Activated CD4-positive, CD25-positive, alpha-beta regulatory T cell treated with anti-CD3 and anti-CD28 coated beads, Interleukin-2, amount 50 U/mL, for 16 hours (primary cell): Measurements from ENCODE around the gene LMO1.

Source experiments
- DNase-seq: peaks from one replicate; pipeline ENCODE4 v3.0.0-alpha.2; 2020; ENCODE audit warnings: low read depth, low spot score

LMO1 gene

GRCh38 chr11:8205566-8205965 lies 58.1 kb downstream of the LMO1 start:
- no peak for DNase-seq

- no peak for DNase-seq
These were observed 59.1 kb downstream of the LMO1 start for GRCh38 chr11:8204596-8204995.

- DNase-seq: no peak
These were observed 59.7 kb downstream of the LMO1 start for GRCh38 chr11:8204025-8204424.

DNA sequence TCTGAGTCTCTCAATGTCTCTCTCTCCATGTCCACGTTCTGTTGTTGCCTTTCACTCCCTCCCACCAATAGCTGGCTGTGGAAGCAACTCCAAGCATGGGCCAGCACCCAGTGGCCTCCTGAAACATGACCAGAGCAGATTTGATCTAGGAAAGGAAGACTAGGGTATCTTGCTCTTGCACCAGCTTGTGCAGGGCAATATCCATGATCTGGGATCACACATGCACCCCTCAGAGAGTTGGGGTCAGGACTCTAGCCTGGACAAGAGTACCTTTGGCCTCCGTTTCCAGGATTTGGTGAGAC lies 60.3 kb downstream of the LMO1 start:
- DNase-seq: no peak

GRCh38 chr11:8202516-8203413 lies 60.9 kb downstream of the LMO1 start:
- DNase-seq: no peak

DNA sequence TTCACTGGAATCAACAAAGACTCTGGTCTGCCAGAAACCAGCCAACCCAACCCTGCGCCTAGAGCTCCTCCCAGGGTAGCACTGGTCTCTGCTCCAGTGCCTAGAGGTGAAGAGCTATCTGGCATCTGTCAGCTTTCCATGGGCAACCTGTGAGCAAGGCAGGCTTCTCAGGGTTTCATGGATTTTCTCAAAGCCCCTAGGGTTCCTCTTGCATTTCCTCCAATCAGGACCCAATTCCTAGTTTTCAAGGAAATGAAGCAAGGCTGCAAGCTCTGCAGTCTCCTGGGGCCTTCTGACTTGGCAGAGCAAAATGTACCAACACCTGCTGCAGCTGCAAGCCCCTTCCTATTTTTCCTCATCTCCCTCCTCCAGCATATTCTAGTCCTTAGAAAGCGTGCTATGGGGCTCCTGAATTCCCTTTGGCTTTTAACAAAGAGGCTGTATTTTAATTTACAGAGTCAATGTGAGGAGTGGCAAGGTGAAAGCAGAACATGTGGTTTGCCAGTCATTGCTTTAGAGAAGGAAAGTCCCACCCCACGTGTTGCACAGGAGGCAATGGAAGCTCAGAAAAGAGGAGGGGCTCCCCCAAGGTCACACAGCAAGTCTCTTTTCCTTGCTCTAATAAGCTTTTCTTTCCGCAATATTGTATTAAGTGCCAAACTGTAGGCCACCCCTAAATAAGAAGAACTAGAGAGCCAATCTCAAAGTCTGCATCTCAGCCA lies 61.9 kb downstream of the LMO1 start:
- no peak for DNase-seq

GRCh38 chr11:8199676-8200075 lies 64.0 kb downstream of the LMO1 start:
- no peak for DNase-seq

DNA sequence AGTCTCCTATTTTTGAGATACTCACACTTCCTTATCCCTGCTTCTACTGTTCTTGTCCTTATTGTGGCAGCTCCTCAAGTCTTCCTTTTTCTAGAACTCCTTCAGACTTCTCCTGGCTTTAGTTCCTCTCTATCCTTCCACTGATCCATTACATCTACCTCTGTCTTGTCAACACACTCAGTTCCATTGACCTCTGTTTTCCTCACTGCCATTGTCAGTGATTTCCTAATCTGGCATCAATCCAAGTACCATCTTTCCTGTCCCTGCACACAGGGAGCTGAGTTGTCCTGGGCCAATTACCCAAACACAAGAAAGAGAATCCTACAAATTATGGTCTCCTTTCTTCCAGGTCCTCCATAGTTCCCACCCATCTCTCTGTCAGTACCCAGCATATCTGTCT lies 66.9 kb downstream of the LMO1 start:
- DNase-seq: no peak

- no peak for DNase-seq
These were observed 68.7 kb downstream of the LMO1 start for GRCh38 chr11:8194956-8195355.

GRCh38 chr11:8192896-8193209 lies 70.8 kb downstream of the LMO1 start:
- no peak for DNase-seq

DNA sequence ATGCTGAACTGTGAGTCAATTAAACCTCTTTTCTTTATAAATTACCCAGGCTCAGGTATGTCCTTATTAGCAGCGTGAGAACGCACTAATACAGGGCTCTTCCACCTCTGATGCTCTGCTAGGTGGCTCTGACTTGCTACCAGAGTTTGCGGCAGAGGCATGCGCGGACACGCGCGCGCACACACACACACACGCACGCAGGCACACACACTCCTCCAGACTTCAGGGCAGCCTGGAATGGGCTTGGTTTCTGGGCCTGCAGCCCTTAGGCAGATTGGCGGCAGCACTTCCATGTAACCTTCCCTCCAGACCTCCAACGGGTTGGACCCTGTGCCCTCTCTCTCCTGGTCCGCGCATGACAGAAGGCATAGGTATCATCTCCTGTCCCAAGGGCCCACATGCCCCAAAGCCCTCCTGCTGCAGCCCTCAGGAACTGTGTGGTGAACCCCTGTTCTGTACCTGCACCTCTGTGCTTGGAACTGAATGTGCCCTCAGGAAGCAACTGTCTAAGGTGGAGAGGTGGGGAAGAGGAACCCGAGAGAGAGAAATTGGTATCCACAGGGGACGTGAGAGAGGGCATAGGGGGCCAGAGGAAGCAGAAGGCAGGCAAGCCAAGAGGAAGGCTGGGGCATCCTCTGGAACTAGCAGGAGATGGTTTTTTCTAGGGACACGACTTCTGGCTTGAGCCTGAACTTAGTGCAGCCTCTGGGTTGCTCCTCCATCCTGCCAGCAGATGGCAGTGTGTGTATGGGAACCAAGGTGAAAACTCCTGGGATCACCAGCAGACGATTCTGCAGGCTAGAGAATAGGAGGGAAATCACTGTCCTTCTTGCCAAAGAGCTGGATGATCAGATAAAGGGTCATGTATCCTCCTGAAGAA lies 71.4 kb downstream of the LMO1 start:
- DNase-seq: no peak

DNA sequence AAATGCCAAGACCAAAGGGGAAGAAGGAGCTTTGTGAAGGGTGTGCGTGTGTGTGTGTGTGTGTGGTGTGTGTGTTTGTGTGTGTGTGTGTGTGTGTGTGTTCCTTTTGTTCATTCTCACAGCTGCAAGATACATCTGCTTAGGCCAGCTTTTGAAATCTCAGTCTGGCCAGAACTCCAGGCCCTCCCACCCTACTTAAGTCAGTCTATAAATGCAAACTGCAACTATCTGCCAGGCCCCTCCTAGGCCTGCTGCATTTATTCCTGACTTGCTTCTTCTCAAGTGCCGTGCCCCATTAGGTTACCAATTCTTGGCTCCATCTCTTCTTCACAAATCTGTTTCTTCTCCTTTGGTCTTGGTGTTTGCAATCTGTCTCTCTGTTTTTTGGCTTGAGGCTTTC lies 73.2 kb downstream of the LMO1 start:
- no peak for DNase-seq

DNA sequence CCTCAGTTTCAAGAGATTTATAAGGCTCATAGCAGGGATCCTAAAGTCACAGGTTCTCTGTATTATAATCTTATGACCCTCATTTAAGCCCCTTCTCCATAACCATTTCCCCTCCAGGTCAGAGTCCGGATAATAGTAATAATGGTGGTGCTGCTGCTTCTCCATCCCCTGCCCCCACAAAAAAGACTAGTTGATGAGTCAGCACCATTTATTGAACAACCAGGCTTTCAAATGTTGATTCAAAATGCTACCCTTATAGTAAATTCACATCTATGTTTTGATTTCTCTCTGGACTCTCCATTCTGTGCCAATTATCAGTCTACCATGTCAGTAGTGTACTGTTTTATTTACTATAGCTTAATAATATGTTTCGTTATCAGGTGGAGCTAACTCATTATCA lies 77.2 kb downstream of the LMO1 start:
- DNase-seq: no peak

DNA sequence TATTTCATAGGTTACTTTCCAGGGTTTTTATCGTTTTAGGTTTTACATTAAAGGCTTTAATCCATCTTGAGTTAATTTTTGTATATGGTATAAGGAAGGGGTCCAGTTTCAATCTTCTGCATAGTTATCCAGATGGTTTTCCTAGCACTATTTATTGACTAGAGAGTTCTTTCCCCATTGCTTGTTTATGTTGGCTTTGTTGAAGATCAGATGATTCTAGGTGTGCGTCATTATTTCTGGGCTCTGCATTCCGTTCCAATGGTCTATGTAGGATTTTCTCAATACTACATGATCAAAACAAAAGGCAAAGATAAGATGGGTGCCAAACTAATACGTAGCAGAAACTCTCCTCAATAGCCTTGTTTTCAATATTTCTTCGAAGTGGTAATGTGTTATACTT lies 80.6 kb downstream of the LMO1 start:
- no peak for DNase-seq

GRCh38 chr11:8180469-8180868 lies 83.2 kb downstream of the LMO1 start:
- no peak for DNase-seq

GRCh38 chr11:8178297-8178696 lies 85.4 kb downstream of the LMO1 start:
- no peak for DNase-seq

DNA sequence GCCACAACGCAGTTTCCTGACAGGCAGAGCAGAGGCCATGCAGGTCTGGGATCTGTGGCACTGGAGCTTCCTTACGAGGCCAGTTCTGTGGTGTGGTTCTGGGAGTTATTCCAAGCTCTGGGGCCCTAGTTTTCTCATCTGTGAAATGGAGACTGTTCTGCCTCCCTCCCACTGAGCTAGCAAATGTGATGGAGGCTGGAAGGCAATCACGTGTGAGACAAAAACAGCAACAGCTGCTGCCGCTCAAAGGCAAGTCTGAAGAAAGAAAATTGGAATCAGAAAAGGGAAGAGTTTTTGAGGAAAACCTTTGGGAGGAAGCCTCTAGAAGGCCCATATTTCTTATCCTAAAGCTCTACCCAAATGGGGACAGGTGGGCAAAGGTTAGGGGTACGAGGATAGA lies 86.5 kb downstream of the LMO1 start:
- no peak for DNase-seq
